ENCODE measurements around the gene TMEM164.

The TMEM164 gene

GRCh38 chrX:110004215-110004614, 1.3 kb downstream of the TMEM164 start:
- DNase-seq = no peak

GRCh38 chrX:110004731-110005369, 1.9 kb downstream of the TMEM164 start:
- no peak for DNase-seq

- no peak for DNase-seq
Observed at GRCh38 chrX:110006161-110006560, 3.2 kb downstream of the TMEM164 start.

GRCh38 chrX:110006821-110007375, 4.0 kb downstream of the TMEM164 start:
- no peak for DNase-seq

GRCh38 chrX:110008011-110008635, 5.2 kb downstream of the TMEM164 start:
- no peak for DNase-seq

GRCh38 chrX:110012818-110013485, 10.0 kb downstream of the TMEM164 start:
- DNase-seq = no peak

GRCh38 chrX:110013968-110014367, 11.1 kb downstream of the TMEM164 start:
- DNase-seq = no peak

- DNase-seq = no peak
Observed at GRCh38 chrX:110015032-110015431, 12.1 kb downstream of the TMEM164 start.

- DNase-seq = no peak
Observed at GRCh38 chrX:110015915-110016314, 13.0 kb downstream of the TMEM164 start.

- no peak for DNase-seq
Observed at GRCh38 chrX:110020536-110020935, 17.6 kb downstream of the TMEM164 start.

GRCh38 chrX:110021258-110022022, 18.5 kb downstream of the TMEM164 start:
- no peak for DNase-seq

GRCh38 chrX:110022599-110023448, 19.9 kb downstream of the TMEM164 start:
- DNase-seq = no peak

GRCh38 chrX:110025395-110025794, 22.5 kb downstream of the TMEM164 start:
- no peak for DNase-seq

- no peak for DNase-seq
Observed at GRCh38 chrX:110026099-110026844, 23.4 kb downstream of the TMEM164 start.

- no peak for DNase-seq
Observed at GRCh38 chrX:110032534-110033147, 29.7 kb downstream of the TMEM164 start.

GRCh38 chrX:110034036-110034435, 31.1 kb downstream of the TMEM164 start:
- no peak for DNase-seq

GRCh38 chrX:110036162-110037033, 33.5 kb downstream of the TMEM164 start:
- DNase-seq = no peak

- no peak for DNase-seq
Observed at GRCh38 chrX:110037178-110037577, 34.3 kb downstream of the TMEM164 start.

GRCh38 chrX:110038900-110039299, 36.0 kb downstream of the TMEM164 start:
- no peak for DNase-seq

- no peak for DNase-seq
Observed at GRCh38 chrX:110041980-110042379, 39.1 kb downstream of the TMEM164 start.

All from activated effector memory CD4-positive, alpha-beta T cell treated with anti-CD3 and anti-CD28 coated beads, Interleukin-2, amount 50 U/mL, for 16 hours (primary cell).